Upper lobe of left lung (tissue), 4 donors: ENCODE measurements around the gene EPHA8.

Experiments
- CTCF ChIP-seq, 6 experiments: fragments of 450-650 bp in 4 of 6; fragments of 200-600 bp in 2 of 6; sonication (generic) in 2 of 6; IDR thresholded peaks; one replicate each; pipeline ENCODE4 v1.5.1; 2016 to 2019; ENCODE audit warnings: antibody characterized with exemption in 6 of 6
- EP300 ChIP-seq, 4 donors: sonication (generic); formaldehyde crosslinking; IDR thresholded peaks; one replicate each; pipeline ENCODE4 v1.5.1; 2017; ENCODE audit warnings: antibody characterized with exemption in 4 of 4, control low read depth in 2 of 4
- POLR2A ChIP-seq, 4 donors: fragments of 450-650 bp; IDR thresholded peaks; one replicate each; pipeline ENCODE4 v1.5.1; 2016 to 2017; ENCODE audit warnings: antibody characterized with exemption in 4 of 4, mild to moderate bottlenecking in 2 of 4

DNA sequence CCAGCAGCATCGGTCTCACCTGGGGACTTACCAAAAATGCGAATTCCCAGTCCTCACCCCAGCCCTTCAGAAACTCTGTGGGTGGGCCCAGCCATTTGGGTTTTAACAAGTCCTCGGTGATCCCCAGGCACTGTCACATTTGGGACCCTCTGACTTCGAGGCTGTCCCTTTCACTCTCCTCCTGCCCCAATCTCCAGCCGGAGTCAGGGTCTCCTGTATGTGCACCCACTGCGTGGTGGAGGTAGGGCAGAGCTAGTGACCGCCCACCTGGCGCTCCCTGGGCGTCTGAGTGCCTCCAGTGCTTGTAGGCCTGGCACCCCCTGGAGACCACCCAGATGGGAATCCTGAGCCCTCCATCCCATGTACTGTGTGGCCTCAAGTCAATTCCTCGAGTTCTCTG, 31.1 kb downstream of the EPHA8 start:
- TF ChIP-seq CTCF (IDR thresholded peaks at IDR 0.05) (no peak), EP300 (IDR thresholded peaks at IDR 0.05) (no peak), POLR2A (IDR thresholded peaks at IDR 0.05) (no peak)
